Liver (tissue), 3 donors: Measurements from ENCODE around the gene MICAL2.

Source experiments
- CTCF ChIP-seq: fragments of 150-350 bp; IDR thresholded peaks from 2 replicates; pipeline ENCODE4 v1.5.1; 2017; ENCODE audit warnings: improper control_type of control experiment, low read depth, low read length; ENCODE audit not compliant: missing input control
- EGR1 ChIP-seq, 2 donors: IDR thresholded peaks; 2 replicates each; pipeline ENCODE4 v1.6.1; 2016 to 2018; ENCODE audit warnings: antibody characterized with exemption in 2 of 2, low read depth in 2 of 2
- FOXA1 ChIP-seq: IDR thresholded peaks from 2 replicates; pipeline ENCODE4 v1.6.1; 2016; ENCODE audit warnings: antibody characterized with exemption
- GABPA ChIP-seq, 2 donors: IDR thresholded peaks in 1 of 2; conservative IDR thresholded peaks in 1 of 2; 2 replicates each; pipeline ENCODE4 v1.6.1; 2016; ENCODE audit warnings: antibody characterized with exemption in 2 of 2, mild to moderate bottlenecking in 1 of 2, moderate library complexity in 1 of 2
- HNF4A ChIP-seq, 2 donors: conservative IDR thresholded peaks; 2 replicates each; pipeline ENCODE4 v1.6.1; 2016; ENCODE audit warnings: antibody characterized with exemption in 2 of 2, mild to moderate bottlenecking in 2 of 2
- RAD21 ChIP-seq, 2 donors: IDR thresholded peaks; 2 replicates each; pipeline ENCODE4 v1.6.1; 2016; ENCODE audit warnings: antibody characterized with exemption in 2 of 2, mild to moderate bottlenecking in 2 of 2
- REST ChIP-seq: IDR thresholded peaks from 2 replicates; pipeline ENCODE4 v1.6.1; 2016; ENCODE audit warnings: antibody characterized with exemption, mild to moderate bottlenecking
- RXRA ChIP-seq, 2 donors: IDR thresholded peaks; 2 replicates each; pipeline ENCODE4 v1.6.1; 2017 to 2018; ENCODE audit warnings: antibody characterized with exemption in 2 of 2, mild to moderate bottlenecking in 1 of 2
- TAF1 ChIP-seq: conservative IDR thresholded peaks from 2 replicates; pipeline ENCODE4 v1.6.1; 2016; ENCODE audit warnings: antibody characterized with exemption, mild to moderate bottlenecking
- YY1 ChIP-seq: IDR thresholded peaks from 2 replicates; pipeline ENCODE4 v1.6.1; 2016; ENCODE audit warnings: antibody characterized with exemption, mild to moderate bottlenecking
- ZBTB33 ChIP-seq: IDR thresholded peaks from 2 replicates; pipeline ENCODE4 v1.6.1; 2016; ENCODE audit warnings: antibody characterized with exemption
- TF ChIP-seq, protein P1 (sequence below): IDR thresholded peaks from 2 replicates; pipeline ENCODE4 v1.6.1; 2016; ENCODE audit warnings: antibody characterized with exemption
- TF ChIP-seq, protein P2 (sequence below): IDR thresholded peaks from 2 replicates; pipeline ENCODE4 v1.6.1; 2016; ENCODE audit warnings: antibody characterized with exemption
- donor health status: healthy.
- donor health status: healthy.

- TF ChIP-seq TAF1 (no peak), FOXA1 (no peak), CTCF (no peak), REST (no peak), EGR1 (IDR thresholded peaks at IDR 0.05; ENCODE audit: low read depth in 2 of 2) (no peak), ZBTB33 (no peak), RXRA (IDR thresholded peaks at IDR 0.05) (no peak), HNF4A (conservative IDR thresholded peaks at IDR 0.05) (no peak), YY1 (no peak), GABPA (IDR thresholded peaks at IDR 0.05 in 1 of 2, conservative IDR thresholded peaks at IDR 0.05 in 1 of 2) (no peak), RAD21 (IDR thresholded peaks at IDR 0.05) (no peak)
- TF ChIP-seq, protein P1, sequence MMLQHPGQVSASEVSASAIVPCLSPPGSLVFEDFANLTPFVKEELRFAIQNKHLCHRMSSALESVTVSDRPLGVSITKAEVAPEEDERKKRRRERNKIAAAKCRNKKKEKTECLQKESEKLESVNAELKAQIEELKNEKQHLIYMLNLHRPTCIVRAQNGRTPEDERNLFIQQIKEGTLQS, result no peak
- TF ChIP-seq, protein P2, sequence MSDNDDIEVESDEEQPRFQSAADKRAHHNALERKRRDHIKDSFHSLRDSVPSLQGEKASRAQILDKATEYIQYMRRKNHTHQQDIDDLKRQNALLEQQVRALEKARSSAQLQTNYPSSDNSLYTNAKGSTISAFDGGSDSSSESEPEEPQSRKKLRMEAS, result no peak
These were observed 99.8 kb downstream of the MICAL2 start for GRCh38 chr11:12210200-12210599.
